Tibial nerve (tissue), 3 donors: ENCODE data around the gene HEPN1.

Experiments used
- CTCF ChIP-seq, 5 experiments: fragments of 200-600 bp in 3 of 5; fragments of 450-650 bp in 2 of 5; sonication (generic) in 3 of 5; IDR thresholded peaks; one replicate each; pipeline ENCODE4 v1.5.1; 2016 to 2019; ENCODE audit warnings: antibody characterized with exemption in 5 of 5, mild to moderate bottlenecking in 3 of 5, moderate library complexity in 2 of 5
- POLR2A ChIP-seq, 2 donors: fragments of 450-650 bp; IDR thresholded peaks; one replicate each; pipeline ENCODE4 v1.6.1; 2017; ENCODE audit warnings: antibody characterized with exemption in 2 of 2, mild to moderate bottlenecking in 2 of 2, moderate library complexity in 2 of 2

GRCh38 chr11:124896821-124897391 is 22.1 kb upstream of the HEPN1 start:
- TF ChIP-seq CTCF (IDR thresholded peaks at IDR 0.05), result no peak
- no peak for TF ChIP-seq POLR2A (IDR thresholded peaks at IDR 0.05)
